Tibial nerve (tissue), 4 donors: ENCODE measurements around the gene LYRM4. TPM values are rescaled to one million over a fixed set of nuclear protein-coding genes. Genes with fewer than 3 reads are reported as not detected.

Source experiments
- DNase-seq, 2 donors: peaks; one replicate each; pipeline ENCODE4 v3.0.0-alpha.2; 2019; ENCODE audit warnings: low spot score in 2 of 2
- H3K27ac ChIP-seq, 4 donors: fragments of 200-600 bp; sonication (generic) in 3 of 4; one replicate each; pipeline ENCODE4 v1.5.1; 2017 to 2019; ENCODE audit warnings: mild to moderate bottlenecking in 1 of 4
- H3K27me3 ChIP-seq, 2 donors: fragments of 200-600 bp; sonication (generic) in 1 of 2; one replicate each; pipeline versions ENCODE4 v1.5.1 to v1.6.0; 2017 to 2019
- H3K36me3 ChIP-seq, 3 donors: fragments of 200-600 bp; sonication (generic); one replicate each; pipeline ENCODE4 v1.5.1; 2018 to 2019
- H3K4me1 ChIP-seq, 4 donors: fragments of 200-600 bp; sonication (generic) in 3 of 4; one replicate each; pipeline ENCODE4 v1.5.1; 2017 to 2019
- H3K4me3 ChIP-seq, 4 donors: fragments of 200-600 bp; sonication (generic) in 3 of 4; one replicate each; pipeline ENCODE4 v1.5.1; 2017 to 2019; ENCODE audit warnings: mild to moderate bottlenecking in 1 of 4, moderate library complexity in 1 of 4
- H3K9me3 ChIP-seq, 4 donors: fragments of 200-600 bp; sonication (generic) in 3 of 4; one replicate each; pipeline ENCODE4 v1.5.1; 2017 to 2019
- CTCF ChIP-seq, 5 experiments: fragments of 200-600 bp in 3 of 5; fragments of 450-650 bp in 2 of 5; sonication (generic) in 3 of 5; IDR thresholded peaks; one replicate each; pipeline ENCODE4 v1.5.1; 2016 to 2019; ENCODE audit warnings: antibody characterized with exemption in 5 of 5, mild to moderate bottlenecking in 3 of 5, moderate library complexity in 2 of 5
- EP300 ChIP-seq, 2 donors: sonication (generic); formaldehyde crosslinking; IDR thresholded peaks; one replicate each; pipeline ENCODE4 v1.6.1; 2017; ENCODE audit warnings: antibody characterized with exemption in 2 of 2, mild to moderate bottlenecking in 1 of 2
- POLR2A ChIP-seq, 2 donors: fragments of 450-650 bp; IDR thresholded peaks; one replicate each; pipeline ENCODE4 v1.6.1; 2017; ENCODE audit warnings: antibody characterized with exemption in 2 of 2, mild to moderate bottlenecking in 2 of 2, moderate library complexity in 2 of 2
- WGBS, 2 donors: methylation state at CpG; one replicate each; pipeline ENCODE4 v1.1.5; 2018; 5-methylcytosine and 5-hydroxymethylcytosine counted together
- total RNA-seq, 4 donors: library from RNA; depleted of rRNA; stranded (reverse); fragments of >200 nt; gene quantifications; one replicate each; pipeline ENCODE4 v1.1.0, GENCODE V29; 2016

The LYRM4 gene
- total RNA-seq, 4 donors from 2014 or later = 21.8 to 31.0 (median 27.4) TPM

GRCh38 chr6:5167501-5167900 is 93.2 kb downstream of the LYRM4 start:
- Histone ChIP-seq H3K9me3 (no peaks in the 10 kb centered on the region), H3K27ac (no peak overlapping the region), H3K4me3 (no peak overlapping the region), H3K27me3 (no peaks in the 10 kb centered on the region), H3K4me1 (peaks cover 0 to 7% (median 0%) of the 10 kb centered on the region in 4 donors), H3K36me3 (no peaks in the 10 kb centered on the region)
- TF ChIP-seq EP300 (IDR thresholded peaks at IDR 0.05) (no peak), CTCF (IDR thresholded peaks at IDR 0.05) (no peak), POLR2A (IDR thresholded peaks at IDR 0.05) (no peak)
- 70 to 74% methylated on average over 4 of the region's 4 CpGs for WGBS, 2 donors
- DNase-seq = no peak

- TF ChIP-seq EP300 (IDR thresholded peaks at IDR 0.05) (no peak), CTCF (IDR thresholded peaks at IDR 0.05) (no peak), POLR2A (IDR thresholded peaks at IDR 0.05) (no peak)
- no peaks in the 10 kb centered on the region for H3K9me3 ChIP-seq
- no peaks in the 10 kb centered on the region for H3K27me3 ChIP-seq
- H3K36me3 ChIP-seq = no peaks in the 10 kb centered on the region
- no peak overlapping the region for H3K4me3 ChIP-seq
- H3K4me1 ChIP-seq = peaks cover 0 to 7% (median 0%) of the 10 kb centered on the region in 4 donors
- H3K27ac ChIP-seq = no peak overlapping the region
- no peak for DNase-seq
Observed at GRCh38 chr6:5164092-5164491, 96.7 kb downstream of the LYRM4 start.

- H3K9me3 ChIP-seq = no peaks in the 10 kb centered on the region
- H3K4me3 ChIP-seq = no peak overlapping the region
- peaks cover 0 to 7% (median 0%) of the 10 kb centered on the region in 4 donors for H3K4me1 ChIP-seq
- no peak for DNase-seq
- no peaks in the 10 kb centered on the region for H3K36me3 ChIP-seq
- no peak overlapping the region for H3K27ac ChIP-seq
- TF ChIP-seq CTCF (IDR thresholded peaks at IDR 0.05) (no peak), EP300 (IDR thresholded peaks at IDR 0.05) (no peak), POLR2A (IDR thresholded peaks at IDR 0.05) (no peak)
- no peaks in the 10 kb centered on the region for H3K27me3 ChIP-seq
- WGBS, 2 donors = 66 to 67% methylated on average over 6 of the region's 6 CpGs
Observed at GRCh38 chr6:5163247-5163646, 97.5 kb downstream of the LYRM4 start.

GRCh38 chr6:5162355-5162754 is 98.4 kb downstream of the LYRM4 start:
- Histone ChIP-seq H3K9me3 (no peaks in the 10 kb centered on the region), H3K4me3 (no peak overlapping the region), H3K27me3 (no peaks in the 10 kb centered on the region), H3K27ac (no peak overlapping the region), H3K4me1 (peaks cover 0 to 7% (median 0%) of the 10 kb centered on the region in 4 donors), H3K36me3 (no peaks in the 10 kb centered on the region)
- TF ChIP-seq CTCF (IDR thresholded peaks at IDR 0.05) (no peak), EP300 (IDR thresholded peaks at IDR 0.05) (no peak), POLR2A (IDR thresholded peaks at IDR 0.05) (no peak)
- WGBS, 2 donors = 79 to 94% methylated on average over 5 of the region's 5 CpGs
- no peak for DNase-seq

- no peak for DNase-seq
- no peaks in the 10 kb centered on the region for H3K27me3 ChIP-seq
- H3K4me1 ChIP-seq = peaks cover 0 to 7% (median 0%) of the 10 kb centered on the region in 4 donors
- 73 to 92% methylated on average over 4 of the region's 4 CpGs for WGBS, 2 donors
- no peaks in the 10 kb centered on the region for H3K9me3 ChIP-seq
- no peak overlapping the region for H3K27ac ChIP-seq
- H3K36me3 ChIP-seq = no peaks in the 10 kb centered on the region
- no peak overlapping the region for H3K4me3 ChIP-seq
- TF ChIP-seq CTCF (IDR thresholded peaks at IDR 0.05) (no peak), POLR2A (IDR thresholded peaks at IDR 0.05) (no peak), EP300 (IDR thresholded peaks at IDR 0.05) (no peak)
Observed at GRCh38 chr6:5160206-5160605, 100.5 kb downstream of the LYRM4 start.
